ENCODE measurements around the gene PHLDA3.

- TF ChIP-seq CTCF (IDR thresholded peaks at IDR 0.05) (no peak), ZFX (IDR thresholded peaks at IDR 0.05; ENCODE audit: borderline replicate concordance) (no peak)
These were observed 49.0 kb downstream of the PHLDA3 start for GRCh38 chr1:201419746-201420607.
